ENCODE data around the gene MRPL48.
"Not testable (repeated sequence)": the region's sequence is repeated elsewhere in the genome, so short reads cannot be mapped to it uniquely, and the experiment has no call there.

Gene MRPL48

GRCh38 chr11:73787643-73788558 is at the start of gene MRPL48:
Gene MRPL48, plus strand, starts transcription at chr11:73787874. Its CDS starts 98 bp downstream, at chr11:73787972.
- peak; percentile 91 for DNase-seq

GRCh38 chr11:73743045-73743444 is 44.6 kb upstream of the MRPL48 start:
- DNase-seq = no peak

- no peak for DNase-seq
Observed at GRCh38 chr11:73746701-73747100, 41.0 kb upstream of the MRPL48 start.

GRCh38 chr11:73747762-73748161 is 39.9 kb upstream of the MRPL48 start:
- DNase-seq = no peak

GRCh38 chr11:73748300-73748699 is 39.4 kb upstream of the MRPL48 start:
- no peak for DNase-seq

- DNase-seq = no peak
Observed at GRCh38 chr11:73749118-73749517, 38.6 kb upstream of the MRPL48 start.

GRCh38 chr11:73750228-73750627 is 37.4 kb upstream of the MRPL48 start:
- DNase-seq = no peak

- DNase-seq = not testable (repeated sequence)
Observed at GRCh38 chr11:73750862-73751261, 36.8 kb upstream of the MRPL48 start.

GRCh38 chr11:73752216-73752867 is 35.3 kb upstream of the MRPL48 start:
- no peak for DNase-seq

- DNase-seq = no peak
Observed at GRCh38 chr11:73752903-73753302, 34.8 kb upstream of the MRPL48 start.

GRCh38 chr11:73753938-73754337 is 33.7 kb upstream of the MRPL48 start:
- no peak for DNase-seq

- DNase-seq = no peak
Observed at GRCh38 chr11:73755670-73756069, 32.0 kb upstream of the MRPL48 start.

- DNase-seq = no peak
Observed at GRCh38 chr11:73757598-73757997, 30.1 kb upstream of the MRPL48 start.

GRCh38 chr11:73758451-73758850 is 29.2 kb upstream of the MRPL48 start:
- DNase-seq = no peak

GRCh38 chr11:73759610-73760134 is 28.0 kb upstream of the MRPL48 start:
- DNase-seq = no peak

- DNase-seq = peak; percentile 6
Observed at GRCh38 chr11:73760135-73760678, 27.5 kb upstream of the MRPL48 start.

- peak; percentile 100 for DNase-seq
Observed at GRCh38 chr11:73760679-73761402, 26.8 kb upstream of the MRPL48 start, which contains the start of gene RAB6A. Gene RAB6A, minus strand, starts transcription at chr11:73761074. Its CDS starts 439 bp downstream, at chr11:73760635.

- DNase-seq = no peak
Observed at GRCh38 chr11:73761403-73761945, 26.2 kb upstream of the MRPL48 start.

GRCh38 chr11:73762732-73763131 is 24.9 kb upstream of the MRPL48 start:
- DNase-seq = no peak

GRCh38 chr11:73766763-73767162 is 20.9 kb upstream of the MRPL48 start:
- DNase-seq = no peak

GRCh38 chr11:73770811-73771210 is 16.9 kb upstream of the MRPL48 start:
- DNase-seq = not testable (repeated sequence)
